ENCODE measurements around the gene INKA2. TPM values are rescaled to one million over a fixed set of nuclear protein-coding genes. Genes with fewer than 3 reads are reported as not detected.

Gene INKA2
- total RNA-seq (2022; extraction: Qiagen RNA extraction; ENCODE audit: low read depth): 1.7 to 4.4 TPM (median 2.8 TPM) in 5 replicates

GRCh38 chr1:111739194-111739924, at the start of gene INKA2:
TSS of gene INKA2 (minus strand) at chr1:111739395. CDS start at chr1:111739242, 153 bp downstream.

GRCh38 chr1:111755331-111756123, 16.3 kb upstream of the INKA2 start, which contains the start of gene DDX20:
TSS of gene DDX20 (plus strand) at chr1:111755901. CDS start at chr1:111755925, 24 bp downstream.

Other genes with a start within 250 kb of the INKA2 start
- not detected in 5 replicates for gene ADORA3, start 235.8 kb downstream of the INKA2 start, total RNA-seq (2022; extraction: Qiagen RNA extraction; ENCODE audit: low read depth)
- not detected in 5 replicates for gene TMIGD3, start 235.8 kb downstream of the INKA2 start, total RNA-seq (2022; extraction: Qiagen RNA extraction; ENCODE audit: low read depth)
- 25.7 to 36.6 TPM (median 31.7 TPM) in 5 replicates for gene RAP1A, start 119.6 kb downstream of the INKA2 start, total RNA-seq (2022; extraction: Qiagen RNA extraction; ENCODE audit: low read depth)
- gene DDX20, start 16.5 kb upstream of the INKA2 start, total RNA-seq (2022; extraction: Qiagen RNA extraction; ENCODE audit: low read depth): 8.0 to 9.2 TPM (median 8.8 TPM) in 5 replicates

All from A549 treated with GW870086 at 1 μM for 4 hours (cell line).